Peyer's patch (tissue), 4 donors: ENCODE measurements around the gene ELF5.

ENCODE experiments used
- POLR2A ChIP-seq, 2 donors: fragments of 450-650 bp; IDR thresholded peaks; one replicate each; pipeline ENCODE4 v1.5.1; 2017; ENCODE audit warnings: antibody characterized with exemption in 2 of 2, mild to moderate bottlenecking in 2 of 2, moderate library complexity in 2 of 2
- TF ChIP-seq, protein P1 (sequence below), 6 experiments: fragments of 450-650 bp in 4 of 6; fragments of 200-600 bp in 2 of 6; sonication (generic) in 1 of 6; IDR thresholded peaks; one replicate each; pipeline ENCODE4 v1.5.1; 2017 to 2019; ENCODE audit warnings: antibody characterized with exemption in 6 of 6, mild to moderate bottlenecking in 3 of 6, moderate library complexity in 1 of 6

DNA sequence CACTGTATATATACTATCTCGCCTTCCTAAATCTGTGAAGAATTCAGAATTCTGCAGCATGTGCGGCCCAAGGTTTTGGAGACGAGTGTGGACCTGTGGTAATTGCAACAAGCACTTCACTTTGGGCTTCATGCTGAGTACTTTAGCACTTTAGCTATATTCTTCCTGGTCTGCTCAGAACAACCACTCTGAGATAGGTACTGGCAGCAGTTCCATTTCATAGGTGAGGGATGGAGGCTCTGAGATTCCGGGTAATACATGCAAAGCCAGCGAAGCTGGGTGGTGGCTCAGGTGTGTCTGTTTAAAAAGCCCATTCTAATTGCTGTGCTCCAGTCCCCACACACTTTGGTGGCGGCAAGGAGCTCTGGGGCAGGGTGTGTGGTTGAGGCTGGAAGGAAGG, 6.4 kb downstream of the ELF5 start:
- TF ChIP-seq, protein P1, sequence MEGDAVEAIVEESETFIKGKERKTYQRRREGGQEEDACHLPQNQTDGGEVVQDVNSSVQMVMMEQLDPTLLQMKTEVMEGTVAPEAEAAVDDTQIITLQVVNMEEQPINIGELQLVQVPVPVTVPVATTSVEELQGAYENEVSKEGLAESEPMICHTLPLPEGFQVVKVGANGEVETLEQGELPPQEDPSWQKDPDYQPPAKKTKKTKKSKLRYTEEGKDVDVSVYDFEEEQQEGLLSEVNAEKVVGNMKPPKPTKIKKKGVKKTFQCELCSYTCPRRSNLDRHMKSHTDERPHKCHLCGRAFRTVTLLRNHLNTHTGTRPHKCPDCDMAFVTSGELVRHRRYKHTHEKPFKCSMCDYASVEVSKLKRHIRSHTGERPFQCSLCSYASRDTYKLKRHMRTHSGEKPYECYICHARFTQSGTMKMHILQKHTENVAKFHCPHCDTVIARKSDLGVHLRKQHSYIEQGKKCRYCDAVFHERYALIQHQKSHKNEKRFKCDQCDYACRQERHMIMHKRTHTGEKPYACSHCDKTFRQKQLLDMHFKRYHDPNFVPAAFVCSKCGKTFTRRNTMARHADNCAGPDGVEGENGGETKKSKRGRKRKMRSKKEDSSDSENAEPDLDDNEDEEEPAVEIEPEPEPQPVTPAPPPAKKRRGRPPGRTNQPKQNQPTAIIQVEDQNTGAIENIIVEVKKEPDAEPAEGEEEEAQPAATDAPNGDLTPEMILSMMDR (IDR thresholded peaks at IDR 0.05): no peak
- TF ChIP-seq POLR2A (IDR thresholded peaks at IDR 0.05): no peak
